ENCODE results near the gene KCND3. TPM values are rescaled to one million over a fixed set of nuclear protein-coding genes. Genes with fewer than 3 reads are reported as not detected.
"Not testable (repeated sequence)": the region's sequence is repeated elsewhere in the genome, so short reads cannot be mapped to it uniquely, and the experiment has no call there.

Gene KCND3
- total RNA-seq, 1 donor from 2014 or later = under 0.01 TPM

- Histone ChIP-seq H3K4me3 (ENCODE audit: low read depth, low read length) (no peak overlapping the region), H3K27me3 (ENCODE audit: control insufficient read depth, insufficient read depth, low read length) (no peaks in the 10 kb centered on the region), H3K36me3 (ENCODE audit: control insufficient read depth, insufficient read depth, low read length) (no peaks in the 10 kb centered on the region)
- no peak for DNase-seq (ENCODE audit: low read depth)
- TF ChIP-seq CTCF (IDR thresholded peaks at IDR 0.05; ENCODE audit: insufficient read depth, low read length, poor library complexity, severe bottlenecking) = no peak
These were observed 186.5 kb downstream of the KCND3 start for GRCh38 chr1:111802984-111803383.

- no peak for DNase-seq (ENCODE audit: low read depth)
- Histone ChIP-seq H3K36me3 (ENCODE audit: control insufficient read depth, insufficient read depth, low read length) (no peaks in the 10 kb centered on the region), H3K27me3 (ENCODE audit: control insufficient read depth, insufficient read depth, low read length) (no peaks in the 10 kb centered on the region), H3K4me3 (ENCODE audit: low read depth, low read length) (no peak overlapping the region)
- TF ChIP-seq CTCF (IDR thresholded peaks at IDR 0.05; ENCODE audit: insufficient read depth, low read length, poor library complexity, severe bottlenecking) = no peak
These were observed 187.4 kb downstream of the KCND3 start for GRCh38 chr1:111802110-111802509.

- Histone ChIP-seq H3K27me3 (ENCODE audit: control insufficient read depth, insufficient read depth, low read length) (no peaks in the 10 kb centered on the region), H3K4me3 (ENCODE audit: low read depth, low read length) (no peak overlapping the region), H3K36me3 (ENCODE audit: control insufficient read depth, insufficient read depth, low read length) (no peaks in the 10 kb centered on the region)
- TF ChIP-seq CTCF (IDR thresholded peaks at IDR 0.05; ENCODE audit: insufficient read depth, low read length, poor library complexity, severe bottlenecking) = no peak
- no peak for DNase-seq (ENCODE audit: low read depth)
These were observed 188.2 kb downstream of the KCND3 start for GRCh38 chr1:111801071-111801850.

GRCh38 chr1:111799722-111800121 is 189.7 kb downstream of the KCND3 start:
- not testable (repeated sequence) for H3K27me3 ChIP-seq (ENCODE audit: control insufficient read depth, insufficient read depth, low read length); H3K36me3 ChIP-seq (ENCODE audit: control insufficient read depth, insufficient read depth, low read length); H3K4me3 ChIP-seq (ENCODE audit: low read depth, low read length); DNase-seq (ENCODE audit: low read depth)

- TF ChIP-seq CTCF (IDR thresholded peaks at IDR 0.05; ENCODE audit: insufficient read depth, low read length, poor library complexity, severe bottlenecking) = no peak
- DNase-seq (ENCODE audit: low read depth) = no peak
- H3K27me3 ChIP-seq (ENCODE audit: control insufficient read depth, insufficient read depth, low read length) = no peaks in the 10 kb centered on the region
- no peak overlapping the region for H3K4me3 ChIP-seq (ENCODE audit: low read depth, low read length)
- no peaks in the 10 kb centered on the region for H3K36me3 ChIP-seq (ENCODE audit: control insufficient read depth, insufficient read depth, low read length)
These were observed 190.9 kb downstream of the KCND3 start for GRCh38 chr1:111798580-111798979.

- Histone ChIP-seq H3K27me3 (ENCODE audit: control insufficient read depth, insufficient read depth, low read length) (peaks cover 4% of the 10 kb centered on the region), H3K36me3 (ENCODE audit: control insufficient read depth, insufficient read depth, low read length) (no peaks in the 10 kb centered on the region), H3K4me3 (ENCODE audit: low read depth, low read length) (no peak overlapping the region)
- TF ChIP-seq CTCF (IDR thresholded peaks at IDR 0.05; ENCODE audit: insufficient read depth, low read length, poor library complexity, severe bottlenecking) = no peak
- DNase-seq (ENCODE audit: low read depth) = no peak
These were observed 194.1 kb downstream of the KCND3 start for GRCh38 chr1:111795401-111795800.

All from kidney epithelial cell (primary cell).